ENCODE measurements around the gene DLL4.

DNA sequence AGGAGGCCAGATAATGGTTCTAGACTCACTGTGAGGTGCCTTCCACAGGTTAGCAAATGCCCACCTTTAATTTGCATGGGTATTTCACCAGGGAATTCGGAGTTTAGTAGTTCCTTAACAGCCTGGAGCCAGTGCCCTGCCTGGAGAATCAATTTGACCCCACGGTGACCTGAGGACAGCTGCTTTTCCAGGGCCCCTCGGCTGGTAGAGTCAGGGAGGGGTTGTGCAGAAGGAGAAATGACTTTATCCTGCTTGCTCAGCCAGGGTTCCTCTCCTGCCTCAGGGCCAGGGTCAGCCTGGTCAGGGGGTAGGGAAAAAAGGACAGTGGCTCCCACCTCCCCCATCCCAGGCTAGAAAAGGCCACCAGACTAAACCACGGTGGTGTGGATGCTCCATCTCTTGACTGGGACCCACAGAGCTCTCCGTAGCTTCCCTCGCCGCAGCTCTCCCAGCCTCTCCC is 12.0 kb downstream of the DLL4 start:
- TF ChIP-seq ZNF274 (IDR thresholded peaks at IDR 0.05; ENCODE audit: low read depth, low read length) = no peak
- TF ChIP-seq ZFX (IDR thresholded peaks at IDR 0.05) = no peak
- TF ChIP-seq, protein P1, sequence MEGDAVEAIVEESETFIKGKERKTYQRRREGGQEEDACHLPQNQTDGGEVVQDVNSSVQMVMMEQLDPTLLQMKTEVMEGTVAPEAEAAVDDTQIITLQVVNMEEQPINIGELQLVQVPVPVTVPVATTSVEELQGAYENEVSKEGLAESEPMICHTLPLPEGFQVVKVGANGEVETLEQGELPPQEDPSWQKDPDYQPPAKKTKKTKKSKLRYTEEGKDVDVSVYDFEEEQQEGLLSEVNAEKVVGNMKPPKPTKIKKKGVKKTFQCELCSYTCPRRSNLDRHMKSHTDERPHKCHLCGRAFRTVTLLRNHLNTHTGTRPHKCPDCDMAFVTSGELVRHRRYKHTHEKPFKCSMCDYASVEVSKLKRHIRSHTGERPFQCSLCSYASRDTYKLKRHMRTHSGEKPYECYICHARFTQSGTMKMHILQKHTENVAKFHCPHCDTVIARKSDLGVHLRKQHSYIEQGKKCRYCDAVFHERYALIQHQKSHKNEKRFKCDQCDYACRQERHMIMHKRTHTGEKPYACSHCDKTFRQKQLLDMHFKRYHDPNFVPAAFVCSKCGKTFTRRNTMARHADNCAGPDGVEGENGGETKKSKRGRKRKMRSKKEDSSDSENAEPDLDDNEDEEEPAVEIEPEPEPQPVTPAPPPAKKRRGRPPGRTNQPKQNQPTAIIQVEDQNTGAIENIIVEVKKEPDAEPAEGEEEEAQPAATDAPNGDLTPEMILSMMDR (IDR thresholded peaks at IDR 0.05 in 2 of 3, conservative IDR thresholded peaks at IDR 0.05 in 1 of 3; ENCODE audit: borderline replicate concordance in 1 of 3, insufficient read depth in 1 of 3, low read depth in 2 of 3, low read length in 2 of 3) = no peak
- no peak for TF ChIP-seq EZH2 (IDR thresholded peaks at IDR 0.05)
- TF ChIP-seq, protein P2, sequence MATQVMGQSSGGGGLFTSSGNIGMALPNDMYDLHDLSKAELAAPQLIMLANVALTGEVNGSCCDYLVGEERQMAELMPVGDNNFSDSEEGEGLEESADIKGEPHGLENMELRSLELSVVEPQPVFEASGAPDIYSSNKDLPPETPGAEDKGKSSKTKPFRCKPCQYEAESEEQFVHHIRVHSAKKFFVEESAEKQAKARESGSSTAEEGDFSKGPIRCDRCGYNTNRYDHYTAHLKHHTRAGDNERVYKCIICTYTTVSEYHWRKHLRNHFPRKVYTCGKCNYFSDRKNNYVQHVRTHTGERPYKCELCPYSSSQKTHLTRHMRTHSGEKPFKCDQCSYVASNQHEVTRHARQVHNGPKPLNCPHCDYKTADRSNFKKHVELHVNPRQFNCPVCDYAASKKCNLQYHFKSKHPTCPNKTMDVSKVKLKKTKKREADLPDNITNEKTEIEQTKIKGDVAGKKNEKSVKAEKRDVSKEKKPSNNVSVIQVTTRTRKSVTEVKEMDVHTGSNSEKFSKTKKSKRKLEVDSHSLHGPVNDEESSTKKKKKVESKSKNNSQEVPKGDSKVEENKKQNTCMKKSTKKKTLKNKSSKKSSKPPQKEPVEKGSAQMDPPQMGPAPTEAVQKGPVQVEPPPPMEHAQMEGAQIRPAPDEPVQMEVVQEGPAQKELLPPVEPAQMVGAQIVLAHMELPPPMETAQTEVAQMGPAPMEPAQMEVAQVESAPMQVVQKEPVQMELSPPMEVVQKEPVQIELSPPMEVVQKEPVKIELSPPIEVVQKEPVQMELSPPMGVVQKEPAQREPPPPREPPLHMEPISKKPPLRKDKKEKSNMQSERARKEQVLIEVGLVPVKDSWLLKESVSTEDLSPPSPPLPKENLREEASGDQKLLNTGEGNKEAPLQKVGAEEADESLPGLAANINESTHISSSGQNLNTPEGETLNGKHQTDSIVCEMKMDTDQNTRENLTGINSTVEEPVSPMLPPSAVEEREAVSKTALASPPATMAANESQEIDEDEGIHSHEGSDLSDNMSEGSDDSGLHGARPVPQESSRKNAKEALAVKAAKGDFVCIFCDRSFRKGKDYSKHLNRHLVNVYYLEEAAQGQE (IDR thresholded peaks at IDR 0.05; ENCODE audit: low read depth) = no peak

All from HCT116 (cell line).